Mesothelial cell of epicardium (in vitro differentiated cells): ENCODE results near the gene RAB7A. TPM values are rescaled to one million over a fixed set of nuclear protein-coding genes. Genes with fewer than 3 reads are reported as not detected.
"Not testable (repeated sequence)": the region's sequence is repeated elsewhere in the genome, so short reads cannot be mapped to it uniquely, and the experiment has no call there.

ENCODE experiments used
- DNase-seq, 2 experiments: peaks; one replicate each; pipeline ENCODE4 v3.0.0; 2021; ENCODE audit warnings: low spot score in 2 of 2; ENCODE audit not compliant: unreplicated experiment in 2 of 2
- H3K27ac Mint-ChIP-seq: 2 replicates; pipeline ENCODE4 v1.8.0; 2021; ENCODE audit warnings: mixed read lengths
- H3K27me3 Mint-ChIP-seq: 2 replicates; pipeline ENCODE4 v1.8.0; 2021; ENCODE audit warnings: low read depth, mixed read lengths
- H3K36me3 Mint-ChIP-seq: 2 replicates; pipeline ENCODE4 v1.8.0; 2021; ENCODE audit warnings: mixed read lengths
- H3K4me1 Mint-ChIP-seq: 2 replicates; pipeline ENCODE4 v1.8.0; 2021; ENCODE audit warnings: mixed read lengths
- H3K4me3 Mint-ChIP-seq: 2 replicates; pipeline ENCODE4 v1.8.0; 2021; ENCODE audit warnings: mild to moderate bottlenecking, moderate library complexity, mixed read lengths
- H3K9me3 Mint-ChIP-seq: 2 replicates; pipeline ENCODE4 v1.8.0; 2021; ENCODE audit warnings: mixed read lengths
- total RNA-seq: library from RNA; stranded (reverse); gene quantifications from 3 replicates; pipeline ENCODE4 v1.2.1, GENCODE V29; 2021
- TF ChIP-seq, protein P1 (sequence below): fragments of 200-600 bp; sonication (generic); IDR thresholded peaks from one replicate; pipeline ENCODE4 v1.5.0; 2021; ENCODE audit warnings: antibody characterized with exemption; ENCODE audit not compliant: unreplicated experiment

Gene RAB7A
- total RNA-seq, 1 donor from 2014 or later: 133 TPM

DNA sequence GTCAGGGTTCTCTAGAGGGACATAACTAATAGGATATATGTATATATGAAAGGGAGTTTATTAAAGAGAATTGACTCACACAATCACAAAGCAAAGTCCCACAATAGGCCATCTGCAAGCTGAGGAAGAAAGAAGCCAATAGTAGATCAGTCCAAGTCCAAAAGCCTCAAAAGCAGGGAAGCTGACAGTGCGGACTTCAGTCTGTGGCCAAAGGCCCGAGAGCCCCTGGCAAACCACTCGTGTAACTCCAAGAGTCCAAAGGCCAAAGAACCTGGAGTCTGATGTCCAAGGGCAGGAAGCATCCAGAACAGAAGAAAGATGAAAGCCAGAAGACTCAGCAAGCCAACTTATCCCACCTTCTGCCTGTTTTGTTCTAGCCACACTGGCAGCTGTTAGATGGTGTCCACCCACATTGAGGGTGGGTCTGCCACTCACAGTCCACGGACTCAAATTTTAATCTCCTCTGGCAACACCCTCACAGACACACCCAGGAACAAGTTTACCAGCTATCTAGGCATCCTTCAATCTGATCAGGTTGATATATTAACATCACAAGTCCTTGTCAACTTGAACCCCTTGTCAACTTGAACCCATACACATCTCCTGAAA, 99.2 kb downstream of the RAB7A start:
- Mint-ChIP-seq H3K27me3 (no peaks in the 10 kb centered on the region), H3K4me1 (no peaks in the 10 kb centered on the region), H3K4me3 (no peak overlapping the region), H3K9me3 (no peaks in the 10 kb centered on the region), H3K27ac (no peak overlapping the region), H3K36me3 (peaks cover 4% of the 10 kb centered on the region)
- DNase-seq: no peak
- TF ChIP-seq, protein P1, sequence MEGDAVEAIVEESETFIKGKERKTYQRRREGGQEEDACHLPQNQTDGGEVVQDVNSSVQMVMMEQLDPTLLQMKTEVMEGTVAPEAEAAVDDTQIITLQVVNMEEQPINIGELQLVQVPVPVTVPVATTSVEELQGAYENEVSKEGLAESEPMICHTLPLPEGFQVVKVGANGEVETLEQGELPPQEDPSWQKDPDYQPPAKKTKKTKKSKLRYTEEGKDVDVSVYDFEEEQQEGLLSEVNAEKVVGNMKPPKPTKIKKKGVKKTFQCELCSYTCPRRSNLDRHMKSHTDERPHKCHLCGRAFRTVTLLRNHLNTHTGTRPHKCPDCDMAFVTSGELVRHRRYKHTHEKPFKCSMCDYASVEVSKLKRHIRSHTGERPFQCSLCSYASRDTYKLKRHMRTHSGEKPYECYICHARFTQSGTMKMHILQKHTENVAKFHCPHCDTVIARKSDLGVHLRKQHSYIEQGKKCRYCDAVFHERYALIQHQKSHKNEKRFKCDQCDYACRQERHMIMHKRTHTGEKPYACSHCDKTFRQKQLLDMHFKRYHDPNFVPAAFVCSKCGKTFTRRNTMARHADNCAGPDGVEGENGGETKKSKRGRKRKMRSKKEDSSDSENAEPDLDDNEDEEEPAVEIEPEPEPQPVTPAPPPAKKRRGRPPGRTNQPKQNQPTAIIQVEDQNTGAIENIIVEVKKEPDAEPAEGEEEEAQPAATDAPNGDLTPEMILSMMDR: no peak

DNA sequence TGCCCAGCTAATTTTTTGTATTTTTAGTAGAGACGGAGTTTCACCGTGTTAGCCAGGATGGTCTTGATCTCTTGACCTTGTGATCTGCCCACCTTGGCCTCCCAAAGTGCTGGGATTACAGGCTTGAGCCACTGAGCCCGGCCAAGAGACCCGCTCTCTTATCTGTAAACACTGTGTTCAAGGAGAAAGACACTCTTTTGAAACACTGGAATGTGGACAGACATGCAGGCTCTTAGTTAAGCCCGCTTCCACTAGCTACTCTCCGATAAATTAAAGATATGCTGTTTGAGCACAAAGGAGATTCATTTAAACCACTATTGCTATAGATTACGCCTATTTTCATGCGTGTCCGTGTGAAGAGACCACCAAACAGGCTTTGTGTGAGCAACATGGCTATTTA, 103.1 kb downstream of the RAB7A start:
- DNase-seq, H3K4me3 Mint-ChIP-seq, H3K4me1 Mint-ChIP-seq, H3K36me3 Mint-ChIP-seq, H3K9me3 Mint-ChIP-seq, H3K27me3 Mint-ChIP-seq, H3K27ac Mint-ChIP-seq: not testable (repeated sequence)

DNA sequence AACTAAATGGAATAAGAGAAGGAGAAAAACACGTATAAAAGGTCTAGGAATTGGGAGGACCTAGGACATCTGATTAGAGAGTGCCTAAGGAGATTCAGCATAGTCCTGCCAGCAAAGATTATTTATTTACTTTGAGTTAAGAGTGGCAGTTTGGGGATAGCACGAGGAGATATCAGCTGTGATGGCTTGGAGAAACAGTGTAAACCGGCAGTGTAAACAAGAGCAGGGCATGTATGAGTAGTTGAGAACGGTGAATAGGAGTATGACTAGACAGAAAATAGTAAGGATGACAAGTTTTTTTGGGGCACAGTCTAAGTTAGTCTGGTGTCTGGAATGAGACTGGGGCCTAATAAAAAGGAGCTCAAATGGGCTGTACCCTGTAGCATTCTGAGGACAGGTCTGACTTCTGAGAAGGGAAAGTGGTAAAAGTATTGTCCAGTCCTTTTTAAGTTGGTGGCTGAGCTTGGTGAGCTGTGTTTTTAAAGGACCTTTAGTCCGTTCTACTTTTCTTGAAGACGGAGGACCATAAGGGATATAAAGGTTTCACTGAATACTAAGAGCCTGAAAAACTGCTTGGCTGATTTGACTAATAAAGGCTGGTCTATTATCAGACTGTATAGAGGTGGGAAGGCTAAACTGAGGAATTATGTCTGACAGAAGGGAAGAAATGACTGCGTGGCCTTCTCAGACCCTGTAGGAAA, 104.1 kb downstream of the RAB7A start:
- H3K27me3 Mint-ChIP-seq, H3K4me1 Mint-ChIP-seq, H3K9me3 Mint-ChIP-seq, DNase-seq, H3K27ac Mint-ChIP-seq, H3K36me3 Mint-ChIP-seq, H3K4me3 Mint-ChIP-seq: not testable (repeated sequence)

DNA sequence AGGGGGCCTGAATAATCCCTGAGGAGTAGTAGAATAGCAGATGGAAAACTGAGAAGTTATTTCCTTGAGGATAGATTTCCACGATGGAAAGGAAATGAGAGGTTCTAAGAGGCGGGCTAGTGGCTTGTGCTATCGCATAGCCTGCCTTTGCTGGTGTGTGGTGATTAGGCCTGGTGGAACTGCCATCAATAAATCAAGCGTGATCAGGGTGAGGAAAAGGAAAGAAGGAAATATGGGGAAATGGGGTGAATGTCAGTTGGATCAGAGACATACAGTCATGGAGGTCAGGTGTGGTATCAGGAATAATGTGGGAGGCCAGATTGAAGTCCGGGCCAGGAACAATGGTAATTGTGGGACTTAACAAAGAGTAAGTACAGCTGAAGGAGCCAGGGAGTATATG, 104.8 kb downstream of the RAB7A start:
- H3K27me3 Mint-ChIP-seq, DNase-seq, H3K9me3 Mint-ChIP-seq, H3K4me1 Mint-ChIP-seq, H3K36me3 Mint-ChIP-seq, H3K4me3 Mint-ChIP-seq, H3K27ac Mint-ChIP-seq: not testable (repeated sequence)

DNA sequence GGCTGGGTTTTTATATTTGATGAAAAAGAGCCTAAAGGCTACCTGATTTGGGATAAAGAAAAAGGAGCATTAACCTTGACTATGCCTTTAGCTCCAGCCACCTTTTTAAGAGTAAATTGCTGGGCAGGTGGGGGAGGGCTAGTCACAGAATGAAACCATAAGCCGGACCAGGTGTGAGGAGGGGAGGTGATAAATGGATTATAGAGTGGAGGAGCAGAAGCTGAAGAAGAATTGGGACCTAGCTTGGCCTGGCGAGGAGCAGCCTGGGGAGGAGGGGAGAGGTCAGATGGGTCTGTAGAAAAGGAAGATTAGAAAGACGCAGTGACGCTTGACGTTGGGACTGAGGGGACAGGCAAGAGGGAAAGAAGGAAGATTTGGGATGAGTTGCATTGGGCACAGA, 107.0 kb downstream of the RAB7A start:
- not testable (repeated sequence) for H3K27ac Mint-ChIP-seq, H3K27me3 Mint-ChIP-seq, H3K9me3 Mint-ChIP-seq, H3K4me1 Mint-ChIP-seq, DNase-seq, H3K36me3 Mint-ChIP-seq, H3K4me3 Mint-ChIP-seq

DNA sequence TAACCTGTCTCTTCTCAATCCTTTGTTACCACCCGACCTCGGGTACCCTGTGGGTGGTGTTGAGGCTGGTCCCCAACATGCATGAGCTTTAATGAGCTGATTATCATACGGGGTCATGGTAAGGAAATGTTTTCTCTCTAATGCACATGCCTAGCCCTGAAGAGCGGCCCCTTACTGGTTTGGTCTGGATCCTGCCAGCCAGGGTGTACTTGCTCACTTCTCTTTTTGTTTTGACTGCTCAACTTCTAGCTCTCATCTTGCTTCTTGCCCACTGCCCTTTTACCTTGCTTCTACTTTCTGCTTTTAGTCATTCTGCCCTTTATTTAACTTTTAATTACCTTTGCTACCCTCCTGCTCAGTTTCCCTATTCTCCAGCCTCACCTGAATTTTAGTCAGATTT, 109.1 kb downstream of the RAB7A start:
- Mint-ChIP-seq H3K36me3 (no peaks in the 10 kb centered on the region), H3K4me1 (no peaks in the 10 kb centered on the region), H3K27me3 (peaks cover 1% of the 10 kb centered on the region), H3K9me3 (no peaks in the 10 kb centered on the region), H3K27ac (no peak overlapping the region), H3K4me3 (no peak overlapping the region)
- no peak for DNase-seq
- TF ChIP-seq, protein P1: no peak

DNA sequence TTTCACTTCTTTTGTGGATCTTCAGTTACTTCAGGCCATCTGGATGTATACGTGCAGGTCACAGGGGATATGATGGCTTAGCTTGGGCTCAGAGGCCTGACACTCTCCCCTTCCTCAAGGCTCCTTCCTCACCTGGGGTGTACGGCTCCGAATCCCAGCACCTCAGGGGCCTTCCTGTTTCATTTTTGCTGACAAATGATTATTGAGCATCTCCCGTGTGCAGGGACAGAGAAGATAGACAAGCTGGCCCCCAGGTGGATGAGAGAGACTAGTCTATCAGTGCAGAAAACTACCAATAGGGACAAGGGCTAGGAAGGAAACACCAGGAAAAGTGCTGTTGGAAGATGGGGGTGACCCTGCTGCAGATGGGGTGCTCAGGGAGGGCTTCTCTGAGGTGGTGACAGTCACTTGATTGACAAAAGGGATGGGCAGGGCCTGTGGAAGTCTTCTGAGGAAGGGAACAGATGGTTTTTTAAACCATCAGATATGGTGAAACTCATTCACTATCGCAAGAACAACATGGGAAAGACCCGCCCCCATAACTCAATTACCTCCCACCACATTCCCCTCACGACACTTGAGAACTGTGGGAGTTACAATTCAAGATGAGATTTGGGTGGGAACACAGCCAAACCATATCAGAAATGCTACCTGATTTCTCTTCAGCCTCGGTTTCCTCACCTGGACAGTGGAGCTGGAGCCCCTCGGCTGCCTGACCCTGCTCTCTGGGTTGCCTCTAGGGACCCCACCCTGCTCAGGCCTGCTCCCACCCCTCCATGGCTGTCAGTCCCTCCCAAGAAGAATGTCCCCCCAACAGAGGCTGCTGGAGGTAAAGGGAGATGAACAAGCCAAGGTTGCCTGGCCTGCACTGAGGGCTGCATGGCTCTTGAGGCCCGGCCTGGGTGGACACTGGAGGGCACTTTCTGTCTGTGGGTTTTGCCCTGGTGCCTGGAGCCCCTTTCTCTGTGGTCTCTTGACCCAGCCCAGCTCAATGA, 116.2 kb downstream of the RAB7A start:
- no peak for DNase-seq
- Mint-ChIP-seq H3K4me1 (peaks cover 11% of the 10 kb centered on the region), H3K4me3 (no peak overlapping the region), H3K27ac (no peak overlapping the region), H3K36me3 (no peaks in the 10 kb centered on the region), H3K27me3 (peaks cover 6% of the 10 kb centered on the region), H3K9me3 (no peaks in the 10 kb centered on the region)
- TF ChIP-seq, protein P1: no peak
